ENCODE data around the gene DBR1.

The DBR1 gene

GRCh38 chr3:138186221-138186620, 11.5 kb upstream of the DBR1 start:
- DNase-seq (ENCODE audit: extremely low spot score), result no peak
- TF ChIP-seq ELF4 (IDR thresholded peaks at IDR 0.05) (no peak), ARNT (IDR thresholded peaks at IDR 0.05) (no peak), ZNF384 (IDR thresholded peaks at IDR 0.05) (no peak)
- ChIA-PET CTCF (no interaction called here), POLR2A (interaction anchor here (4.0 kb wide), 1 partner anchor 12 kb away, joined by 35 read pairs; the partner anchor contains the start of gene DBR1)

- no peak for DNase-seq (ENCODE audit: extremely low spot score)
- POLR2A ChIA-PET, result interaction anchor here (4.0 kb wide), 1 partner anchor 11 kb away, joined by 35 read pairs; the partner anchor contains the start of gene DBR1
- CTCF ChIA-PET, result interaction anchor here (0.5 to 0.6 kb wide), 2 partner anchors 101 to 734 kb away, joined by 3 to 4 read pairs; no protein-coding TSS in a partner anchor
Observed at GRCh38 chr3:138184994-138185393, 10.3 kb upstream of the DBR1 start.

GRCh38 chr3:138180375-138181029, 5.8 kb upstream of the DBR1 start:
- peak; percentile 21 for DNase-seq (ENCODE audit: extremely low spot score)
- CTCF ChIA-PET, result no interaction called here
- POLR2A ChIA-PET, result interaction anchor here (1.5 kb wide), 1 partner anchor 65 kb away, joined by 3 read pairs; the partner anchor contains the start of gene DZIP1L
- TF ChIP-seq PKNOX1 (IDR thresholded peaks at IDR 0.05) (no peak), FOXM1 (IDR thresholded peaks at IDR 0.05; ENCODE audit: borderline replicate concordance) (no peak), SP1 (IDR thresholded peaks at IDR 0.05) (no peak), HDGF (IDR thresholded peaks at IDR 0.05; ENCODE audit: borderline replicate concordance) (no peak), L3MBTL2 (conservative IDR thresholded peaks at IDR 0.05) (no peak), BHLHE40 (IDR thresholded peaks at IDR 0.05; ENCODE audit: borderline replicate concordance) (no peak), CTBP1 (IDR thresholded peaks at IDR 0.05; ENCODE audit: borderline replicate concordance) (no peak), ZNF384 (IDR thresholded peaks at IDR 0.05) (no peak), ARNT (IDR thresholded peaks at IDR 0.05) (no peak), FOXK2 (IDR thresholded peaks at IDR 0.05) (no peak), LEF1 (IDR thresholded peaks at IDR 0.05; ENCODE audit: borderline replicate concordance) (no peak), ELF4 (IDR thresholded peaks at IDR 0.05) (no peak)

More at GRCh38 chr3:138184994-138185393, 10.3 kb upstream of the DBR1 start:
- TF ChIP-seq HDGF (IDR thresholded peaks at IDR 0.05; ENCODE audit: borderline replicate concordance), result no peak
- TF ChIP-seq TARDBP (IDR thresholded peaks at IDR 0.05), result no peak
- no peak for TF ChIP-seq SP1 (IDR thresholded peaks at IDR 0.05)
- no peak for TF ChIP-seq ELF4 (IDR thresholded peaks at IDR 0.05)
- no peak for TF ChIP-seq ARNT (IDR thresholded peaks at IDR 0.05)
- TF ChIP-seq PKNOX1 (IDR thresholded peaks at IDR 0.05), result peak; percentile 88

- ChIA-PET CTCF (interaction anchor here (0.8 kb wide), 2 partner anchors 55 to 174 kb away, joined by 3 to 6 read pairs; no protein-coding TSS in a partner anchor), POLR2A (interaction anchor here (0.8 to 3.4 kb wide), 6 partner anchors 12 to 762 kb away, joined by 3 to 35 read pairs (median 4); partner anchors contain the start of genes ARMC8 and DZIP1L)
- DNase-seq (ENCODE audit: extremely low spot score), result peak; percentile 13
- TF ChIP-seq CTBP1 (IDR thresholded peaks at IDR 0.05; ENCODE audit: borderline replicate concordance) (no peak), SUZ12 (IDR thresholded peaks at IDR 0.05) (no peak), TARDBP (IDR thresholded peaks at IDR 0.05) (no peak), L3MBTL2 (conservative IDR thresholded peaks at IDR 0.05) (no peak), ZNF384 (IDR thresholded peaks at IDR 0.05) (peak; percentile 74), FOXK2 (IDR thresholded peaks at IDR 0.05) (no peak), SP1 (IDR thresholded peaks at IDR 0.05) (no peak)
Observed at GRCh38 chr3:138173769-138174420, 826 bp downstream of the DBR1 start.

GRCh38 chr3:138172625-138173024, 2.1 kb downstream of the DBR1 start:
- no peak for DNase-seq (ENCODE audit: extremely low spot score)
- POLR2A ChIA-PET, result interaction anchor here (0.6 to 3.4 kb wide), 2 partner anchors 14 to 41 kb away, joined by 3 to 35 read pairs; partner anchors contain the start of gene ARMC8
- no peak for TF ChIP-seq ZNF384 (IDR thresholded peaks at IDR 0.05)
- no peak for TF ChIP-seq TARDBP (IDR thresholded peaks at IDR 0.05)
- no peak for TF ChIP-seq FOXA1 (IDR thresholded peaks at IDR 0.05)
- TF ChIP-seq HDGF (IDR thresholded peaks at IDR 0.05; ENCODE audit: borderline replicate concordance), result no peak
- no peak for TF ChIP-seq ARNT (IDR thresholded peaks at IDR 0.05)
- no peak for TF ChIP-seq NFRKB (IDR thresholded peaks at IDR 0.05)
- TF ChIP-seq L3MBTL2 (conservative IDR thresholded peaks at IDR 0.05), result no peak
- TF ChIP-seq CTBP1 (IDR thresholded peaks at IDR 0.05; ENCODE audit: borderline replicate concordance), result no peak
- TF ChIP-seq PKNOX1 (IDR thresholded peaks at IDR 0.05), result no peak
- TF ChIP-seq FOXM1 (IDR thresholded peaks at IDR 0.05; ENCODE audit: borderline replicate concordance), result no peak
- CTCF ChIA-PET, result no interaction called here

- DNase-seq (ENCODE audit: extremely low spot score), result no peak
- POLR2A ChIA-PET, result no interaction called here
- CTCF ChIA-PET, result no interaction called here
- no peak for TF ChIP-seq BHLHE40 (IDR thresholded peaks at IDR 0.05; ENCODE audit: borderline replicate concordance)
- TF ChIP-seq PKNOX1 (IDR thresholded peaks at IDR 0.05), result no peak
- TF ChIP-seq TARDBP (IDR thresholded peaks at IDR 0.05), result no peak
- TF ChIP-seq SUZ12 (IDR thresholded peaks at IDR 0.05), result no peak
- TF ChIP-seq ZNF384 (IDR thresholded peaks at IDR 0.05), result no peak
- TF ChIP-seq L3MBTL2 (conservative IDR thresholded peaks at IDR 0.05), result no peak
- TF ChIP-seq NFRKB (IDR thresholded peaks at IDR 0.05), result no peak
- no peak for TF ChIP-seq CTBP1 (IDR thresholded peaks at IDR 0.05; ENCODE audit: borderline replicate concordance)
- no peak for TF ChIP-seq FOXK2 (IDR thresholded peaks at IDR 0.05)
- TF ChIP-seq SP1 (IDR thresholded peaks at IDR 0.05), result no peak
- no peak for TF ChIP-seq LEF1 (IDR thresholded peaks at IDR 0.05; ENCODE audit: borderline replicate concordance)
- TF ChIP-seq ARNT (IDR thresholded peaks at IDR 0.05), result no peak
- TF ChIP-seq FOXM1 (IDR thresholded peaks at IDR 0.05; ENCODE audit: borderline replicate concordance), result no peak
- no peak for TF ChIP-seq HDGF (IDR thresholded peaks at IDR 0.05; ENCODE audit: borderline replicate concordance)
- TF ChIP-seq FOXA1 (IDR thresholded peaks at IDR 0.05), result no peak
- TF ChIP-seq ELF4 (IDR thresholded peaks at IDR 0.05), result no peak
Observed at GRCh38 chr3:138165061-138165460, 9.7 kb downstream of the DBR1 start.

Measured in HEK293T (cell line).